AG08395 (cell line): ENCODE results near the gene NAALADL2.

Source experiments
- DNase-seq: peaks from one replicate; pipeline ENCODE4 v3.0.0; 2012; ENCODE audit warnings: mixed read lengths, low spot score

The NAALADL2 gene

GRCh38 chr3:175001091-175001490 is 142.0 kb downstream of the NAALADL2 start:
- no peak for DNase-seq

- peak; percentile 71 for DNase-seq
These were observed 143.6 kb downstream of the NAALADL2 start for GRCh38 chr3:175002732-175003143.

- DNase-seq: no peak
These were observed 144.5 kb downstream of the NAALADL2 start for GRCh38 chr3:175003590-175003989.

- no peak for DNase-seq
These were observed 146.1 kb downstream of the NAALADL2 start for GRCh38 chr3:175005193-175005592.

GRCh38 chr3:175005881-175006280 is 146.7 kb downstream of the NAALADL2 start:
- DNase-seq: peak; percentile 3

GRCh38 chr3:175007306-175007705 is 148.2 kb downstream of the NAALADL2 start:
- DNase-seq: no peak

GRCh38 chr3:175009295-175009694 is 150.2 kb downstream of the NAALADL2 start:
- no peak for DNase-seq

- no peak for DNase-seq
These were observed 156.0 kb downstream of the NAALADL2 start for GRCh38 chr3:175015056-175015635.

GRCh38 chr3:175018946-175019727 is 160.0 kb downstream of the NAALADL2 start:
- DNase-seq: no peak

GRCh38 chr3:175020101-175020500 is 161.0 kb downstream of the NAALADL2 start:
- no peak for DNase-seq

GRCh38 chr3:175029828-175030227 is 170.7 kb downstream of the NAALADL2 start:
- DNase-seq: no peak

GRCh38 chr3:175039875-175040274 is 180.7 kb downstream of the NAALADL2 start:
- DNase-seq: no peak

GRCh38 chr3:175041369-175041768 is 182.2 kb downstream of the NAALADL2 start:
- DNase-seq: no peak

- DNase-seq: no peak
These were observed 187.5 kb downstream of the NAALADL2 start for GRCh38 chr3:175046601-175047000.

GRCh38 chr3:175047786-175048185 is 188.7 kb downstream of the NAALADL2 start:
- DNase-seq: no peak

GRCh38 chr3:175057401-175057800 is 198.3 kb downstream of the NAALADL2 start:
- no peak for DNase-seq

- no peak for DNase-seq
These were observed 200.7 kb downstream of the NAALADL2 start for GRCh38 chr3:175059788-175060187.

- no peak for DNase-seq
These were observed 206.4 kb downstream of the NAALADL2 start for GRCh38 chr3:175065497-175065896.

- DNase-seq: no peak
These were observed 207.7 kb downstream of the NAALADL2 start for GRCh38 chr3:175066617-175067415.

- DNase-seq: no peak
These were observed 209.5 kb downstream of the NAALADL2 start for GRCh38 chr3:175068587-175068986.

GRCh38 chr3:175070946-175071345 is 211.8 kb downstream of the NAALADL2 start:
- no peak for DNase-seq

GRCh38 chr3:175073219-175073905 is 214.2 kb downstream of the NAALADL2 start:
- no peak for DNase-seq
